ENCODE measurements around the gene ARHGAP42.

Gene ARHGAP42

DNA sequence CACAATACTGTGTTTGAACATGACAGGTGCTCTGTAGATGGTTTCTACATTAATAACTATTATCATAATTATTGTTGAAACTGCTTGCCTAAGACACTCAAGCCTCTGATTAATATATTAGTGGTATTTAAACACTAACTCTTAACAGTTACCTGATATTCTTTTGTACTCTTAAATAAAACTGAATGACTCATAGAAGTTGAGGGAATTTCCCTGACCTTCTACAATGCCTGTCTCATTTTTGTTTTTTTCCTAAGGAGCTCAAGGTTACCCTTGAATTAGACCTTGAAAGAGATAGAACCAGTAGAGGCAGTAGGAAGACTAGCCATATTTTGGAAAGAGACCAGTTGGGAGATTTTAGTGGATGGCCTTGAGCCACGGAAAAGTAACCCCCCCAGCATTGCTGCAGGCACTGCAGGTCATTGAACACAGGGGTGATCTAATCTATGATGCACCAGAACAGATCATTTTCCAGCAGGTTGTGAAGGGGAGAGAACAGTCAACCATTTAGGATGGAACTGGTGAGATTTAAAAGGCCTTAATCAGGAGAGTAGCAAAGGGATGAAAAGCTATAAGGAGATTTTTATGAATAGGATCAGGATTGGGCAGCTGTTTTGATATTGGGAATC is 294.2 kb downstream of the ARHGAP42 start:
- Histone ChIP-seq H3K27me3 (ENCODE audit: insufficient read depth, low read depth, severe bottlenecking) (no peaks in the 10 kb centered on the region), H3K4me3 (ENCODE audit: low read depth, low read length) (no peak overlapping the region), H3K36me3 (peaks cover 12% of the 10 kb centered on the region; the same call in 1 of the 2 replicates), H3K9me3 (ENCODE audit: severe bottlenecking) (no peaks in the 10 kb centered on the region), H3K27ac (no peak overlapping the region)
- no peak for DNase-seq
- TF ChIP-seq, protein P1, sequence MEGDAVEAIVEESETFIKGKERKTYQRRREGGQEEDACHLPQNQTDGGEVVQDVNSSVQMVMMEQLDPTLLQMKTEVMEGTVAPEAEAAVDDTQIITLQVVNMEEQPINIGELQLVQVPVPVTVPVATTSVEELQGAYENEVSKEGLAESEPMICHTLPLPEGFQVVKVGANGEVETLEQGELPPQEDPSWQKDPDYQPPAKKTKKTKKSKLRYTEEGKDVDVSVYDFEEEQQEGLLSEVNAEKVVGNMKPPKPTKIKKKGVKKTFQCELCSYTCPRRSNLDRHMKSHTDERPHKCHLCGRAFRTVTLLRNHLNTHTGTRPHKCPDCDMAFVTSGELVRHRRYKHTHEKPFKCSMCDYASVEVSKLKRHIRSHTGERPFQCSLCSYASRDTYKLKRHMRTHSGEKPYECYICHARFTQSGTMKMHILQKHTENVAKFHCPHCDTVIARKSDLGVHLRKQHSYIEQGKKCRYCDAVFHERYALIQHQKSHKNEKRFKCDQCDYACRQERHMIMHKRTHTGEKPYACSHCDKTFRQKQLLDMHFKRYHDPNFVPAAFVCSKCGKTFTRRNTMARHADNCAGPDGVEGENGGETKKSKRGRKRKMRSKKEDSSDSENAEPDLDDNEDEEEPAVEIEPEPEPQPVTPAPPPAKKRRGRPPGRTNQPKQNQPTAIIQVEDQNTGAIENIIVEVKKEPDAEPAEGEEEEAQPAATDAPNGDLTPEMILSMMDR (IDR thresholded peaks at IDR 0.05; ENCODE audit: low read depth, low read length), result no peak

DNA sequence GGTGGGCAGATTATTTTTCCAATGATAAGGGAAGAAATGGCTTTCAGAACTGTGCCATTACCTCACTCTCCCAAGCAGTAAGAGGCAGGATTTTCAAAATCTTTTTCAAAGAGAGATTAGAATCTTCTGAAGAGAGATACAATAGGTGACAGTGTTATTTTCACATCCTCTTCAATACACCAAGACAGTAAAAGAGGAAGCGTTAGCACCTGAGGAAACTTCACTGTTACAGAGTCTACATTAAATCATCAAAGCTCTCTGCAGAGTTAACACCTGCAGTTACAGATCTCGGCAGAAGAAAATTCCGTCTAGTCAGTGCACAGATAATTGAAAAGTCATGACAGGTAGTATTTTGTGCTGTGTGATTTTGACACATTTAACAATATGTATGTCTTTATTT is 297.6 kb downstream of the ARHGAP42 start:
- H3K27me3 ChIP-seq (ENCODE audit: insufficient read depth, low read depth, severe bottlenecking), result no peaks in the 10 kb centered on the region
- DNase-seq, result no peak
- H3K27ac ChIP-seq, result no peak overlapping the region
- no peak overlapping the region for H3K4me3 ChIP-seq (ENCODE audit: low read depth, low read length)
- TF ChIP-seq, protein P1 (IDR thresholded peaks at IDR 0.05; ENCODE audit: low read depth, low read length), result no peak
- peaks cover 4% of the 10 kb centered on the region; the same call in 1 of the 2 replicates for H3K36me3 ChIP-seq
- no peaks in the 10 kb centered on the region for H3K9me3 ChIP-seq (ENCODE audit: severe bottlenecking)

DNA sequence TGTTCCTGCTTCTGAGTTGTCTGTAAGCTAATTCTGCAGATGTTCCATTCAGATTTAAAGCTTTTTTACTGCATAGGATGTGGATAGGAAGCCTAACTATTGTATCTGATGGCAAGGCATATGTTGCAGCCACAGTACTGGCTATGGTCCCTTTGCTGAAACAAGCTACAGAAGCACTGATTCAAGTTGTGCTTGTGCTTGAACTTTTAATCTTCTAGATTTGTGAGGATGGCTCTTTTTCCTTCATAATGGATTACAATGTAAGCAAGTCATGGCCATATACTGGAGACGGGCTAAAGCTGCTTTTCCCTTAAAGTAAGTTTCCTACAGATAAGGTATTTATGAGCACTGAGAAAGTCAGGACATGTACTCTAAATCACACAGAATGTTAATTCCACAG is 303.8 kb downstream of the ARHGAP42 start:
- TF ChIP-seq, protein P1 (IDR thresholded peaks at IDR 0.05; ENCODE audit: low read depth, low read length), result no peak
- Histone ChIP-seq H3K4me3 (ENCODE audit: low read depth, low read length) (no peak overlapping the region), H3K27ac (no peak overlapping the region), H3K27me3 (ENCODE audit: insufficient read depth, low read depth, severe bottlenecking) (no peaks in the 10 kb centered on the region), H3K36me3 (no peaks in the 10 kb centered on the region), H3K9me3 (ENCODE audit: severe bottlenecking) (no peaks in the 10 kb centered on the region)
- no peak for DNase-seq

DNA sequence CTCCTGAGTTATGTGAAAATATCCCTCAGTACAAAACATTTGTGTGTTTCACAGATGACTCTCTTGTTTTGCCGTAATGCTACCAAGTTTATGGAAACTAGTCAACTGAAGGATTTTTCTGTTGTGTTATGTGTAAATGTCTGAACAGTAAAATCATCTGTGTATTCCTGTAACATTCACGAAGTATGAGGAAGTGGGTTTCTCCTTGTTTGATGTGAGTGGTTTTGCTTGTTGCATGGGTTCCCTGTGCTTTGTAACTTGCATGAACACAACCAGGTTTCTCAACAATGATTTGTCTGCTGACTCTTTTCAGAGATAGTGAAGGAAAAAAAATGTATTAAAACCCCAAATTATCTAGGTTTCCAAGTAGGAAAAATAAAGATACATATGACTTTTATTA is 304.5 kb downstream of the ARHGAP42 start:
- TF ChIP-seq, protein P1 (IDR thresholded peaks at IDR 0.05; ENCODE audit: low read depth, low read length), result no peak
- Histone ChIP-seq H3K27me3 (ENCODE audit: insufficient read depth, low read depth, severe bottlenecking) (no peaks in the 10 kb centered on the region), H3K4me3 (ENCODE audit: low read depth, low read length) (no peak overlapping the region), H3K9me3 (ENCODE audit: severe bottlenecking) (no peaks in the 10 kb centered on the region), H3K36me3 (no peaks in the 10 kb centered on the region), H3K27ac (no peak overlapping the region)
- DNase-seq, result no peak

DNA sequence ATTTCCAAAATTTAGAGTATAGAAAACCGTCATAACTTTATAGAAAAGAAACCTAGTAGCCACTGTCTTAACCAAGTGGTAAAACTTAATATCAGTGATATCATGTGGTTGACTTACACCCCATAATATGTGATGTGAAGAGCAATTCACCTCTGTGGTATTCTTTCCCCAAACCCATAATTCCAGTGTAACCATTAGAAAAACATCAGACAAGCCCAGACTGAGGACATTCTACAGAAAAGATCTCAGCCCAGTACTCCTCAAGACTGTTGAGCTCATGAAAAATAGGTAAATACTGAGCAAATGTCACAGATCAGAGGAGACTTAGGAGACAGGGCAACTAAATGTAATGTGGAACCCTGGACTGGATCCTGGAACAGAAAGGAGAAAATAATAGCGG is 307.9 kb downstream of the ARHGAP42 start:
- no peak for DNase-seq
- no peak overlapping the region for H3K27ac ChIP-seq
- no peaks in the 10 kb centered on the region for H3K27me3 ChIP-seq (ENCODE audit: insufficient read depth, low read depth, severe bottlenecking)
- no peaks in the 10 kb centered on the region for H3K9me3 ChIP-seq (ENCODE audit: severe bottlenecking)
- no peak overlapping the region for H3K4me3 ChIP-seq (ENCODE audit: low read depth, low read length)
- no peaks in the 10 kb centered on the region for H3K36me3 ChIP-seq
- TF ChIP-seq, protein P1 (IDR thresholded peaks at IDR 0.05; ENCODE audit: low read depth, low read length), result no peak

DNA sequence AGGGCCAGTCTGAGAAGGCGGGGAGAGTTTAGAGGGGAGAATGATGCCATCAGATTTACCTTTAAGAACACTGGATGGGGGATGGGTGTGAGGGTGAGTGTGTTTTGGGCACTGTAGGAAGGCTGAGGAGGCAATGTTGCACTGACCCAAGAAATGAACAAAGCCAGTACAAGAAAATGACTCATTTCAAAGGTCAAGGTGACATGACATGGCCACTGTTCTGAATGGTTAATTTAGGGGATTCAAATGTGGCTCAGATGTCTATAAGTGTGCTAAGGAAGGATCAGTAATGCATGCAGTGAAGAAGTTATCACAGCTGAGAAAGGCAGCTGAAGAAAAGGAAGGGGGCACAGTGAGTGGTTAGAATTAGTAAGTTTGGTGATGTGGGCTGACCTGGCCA is 312.7 kb downstream of the ARHGAP42 start:
- H3K27ac ChIP-seq, result no peak overlapping the region
- DNase-seq, result no peak
- H3K27me3 ChIP-seq (ENCODE audit: insufficient read depth, low read depth, severe bottlenecking), result no peaks in the 10 kb centered on the region
- no peaks in the 10 kb centered on the region for H3K9me3 ChIP-seq (ENCODE audit: severe bottlenecking)
- TF ChIP-seq, protein P1 (IDR thresholded peaks at IDR 0.05; ENCODE audit: low read depth, low read length), result no peak
- no peaks in the 10 kb centered on the region for H3K36me3 ChIP-seq
- H3K4me3 ChIP-seq (ENCODE audit: low read depth, low read length), result no peak overlapping the region
